HEK293 (cell line): Measurements from ENCODE around the gene HAND2.

Source experiments
- CTCF ChIA-PET: fragments of 350-600 bp; formaldehyde crosslinking; extraction: SDS; loops from one replicate; lab custom pipeline; 2021; ENCODE audit warnings: antibody characterized with exemption; lab: Yijun Ruan, JAX
- POLR2A ChIA-PET: fragments of 300-600 bp; formaldehyde crosslinking; extraction: SDS; loops from one replicate; lab custom pipeline; 2020; ENCODE audit warnings: antibody characterized with exemption, inconsistent platforms; lab: Yijun Ruan, JAX
- H3K27ac ChIP-seq: fragments of 200-500 bp; sonication (Bioruptor generic); 2 replicates; pipeline ENCODE4 v1.5.1; 2014; ENCODE audit warnings: low read depth, low read length, control low read depth, inconsistent platforms; ENCODE audit errors: extremely low read depth
- H3K36me3 ChIP-seq, 2 experiments: fragments of 200-500 bp in 1 of 2; sonication (Bioruptor generic) in 1 of 2; 1 replicate in 1 of 2; 2 replicates in 1 of 2; pipeline ENCODE4 v1.5.1; 2014 to 2017; ENCODE audit warnings: inconsistent platforms in 2 of 2, low read length in 2 of 2; ENCODE audit not compliant: control insufficient read depth in 2 of 2, insufficient read depth in 1 of 2
- H3K4me1 ChIP-seq: fragments of 200-500 bp; sonication (Bioruptor generic); 2 replicates; pipeline ENCODE4 v1.5.1; 2014; ENCODE audit warnings: mild to moderate bottlenecking, low read length, inconsistent platforms; ENCODE audit not compliant: control insufficient read depth, insufficient read depth
- H3K4me3 ChIP-seq: 2 replicates; pipeline ENCODE4 v1.5.1; 2011; ENCODE audit warnings: low read depth, mild to moderate bottlenecking, control low read depth, low read length, moderate library complexity
- H3K9me3 ChIP-seq: fragments of 200-500 bp; sonication (Bioruptor generic); 2 replicates; pipeline ENCODE4 v1.5.1; 2014; ENCODE audit warnings: low read depth, low read length, inconsistent platforms; ENCODE audit not compliant: control insufficient read depth, insufficient read depth
- ATF2 ChIP-seq: fragments of 450-650 bp; formaldehyde crosslinking; IDR thresholded peaks from 2 replicates; pipeline ENCODE4 v1.5.1; 2016; ENCODE audit warnings: missing biosample characterization, missing genetic modification characterization, low read depth
- SP2 ChIP-seq: fragments of 450-650 bp; formaldehyde crosslinking; IDR thresholded peaks from 2 replicates; pipeline ENCODE4 v1.5.1; 2016; ENCODE audit warnings: missing biosample characterization, missing genetic modification characterization
- TCF7L2 ChIP-seq: IDR thresholded peaks from 2 replicates; pipeline ENCODE4 v1.6.1; 2011; ENCODE audit warnings: low read depth, mild to moderate bottlenecking, inconsistent platforms, low read length, moderate library complexity, borderline replicate concordance
- ZBTB1 ChIP-seq: fragments of 450-650 bp; formaldehyde crosslinking; IDR thresholded peaks from 2 replicates; pipeline ENCODE4 v1.5.1; 2016; ENCODE audit warnings: missing biosample characterization, missing genetic modification characterization
- ZBTB26 ChIP-seq: fragments of 450-650 bp; formaldehyde crosslinking; optimal IDR thresholded peaks from 2 replicates; pipeline ENCODE3; 2016; ENCODE audit warnings: missing biosample characterization, mild to moderate bottlenecking, missing genetic modification characterization
- ZFP41 ChIP-seq: fragments of 450-650 bp; formaldehyde crosslinking; IDR thresholded peaks from 2 replicates; pipeline ENCODE4 v1.5.1; 2016; ENCODE audit warnings: missing biosample characterization, missing genetic modification characterization, borderline replicate concordance
- ZNF121 ChIP-seq: fragments of 450-650 bp; formaldehyde crosslinking; IDR thresholded peaks from 2 replicates; pipeline ENCODE4 v1.5.1; 2016; ENCODE audit warnings: missing biosample characterization, missing genetic modification characterization
- ZNF223 ChIP-seq: fragments of 450-650 bp; formaldehyde crosslinking; IDR thresholded peaks from 2 replicates; pipeline ENCODE4 v1.5.1; 2016; ENCODE audit warnings: missing biosample characterization, missing genetic modification characterization
- ZNF26 ChIP-seq: fragments of 450-650 bp; formaldehyde crosslinking; IDR thresholded peaks from 2 replicates; pipeline ENCODE4 v1.5.1; 2016; ENCODE audit warnings: missing biosample characterization, missing genetic modification characterization
- ZNF354C ChIP-seq: fragments of 450-650 bp; formaldehyde crosslinking; IDR thresholded peaks from 2 replicates; pipeline ENCODE4 v1.5.1; 2016; ENCODE audit warnings: missing biosample characterization, missing genetic modification characterization, low read depth, borderline replicate concordance
- ZNF366 ChIP-seq: fragments of 450-650 bp; formaldehyde crosslinking; conservative IDR thresholded peaks from 2 replicates; pipeline ENCODE4 v1.5.1; 2016; ENCODE audit warnings: missing biosample characterization, missing genetic modification characterization
- ZNF391 ChIP-seq: fragments of 450-650 bp; formaldehyde crosslinking; IDR thresholded peaks from 2 replicates; pipeline ENCODE4 v1.5.1; 2016; ENCODE audit warnings: low read depth, missing biosample characterization, missing genetic modification characterization, borderline replicate concordance
- ZNF433 ChIP-seq: fragments of 450-650 bp; formaldehyde crosslinking; IDR thresholded peaks from 2 replicates; pipeline ENCODE4 v1.5.1; 2016; ENCODE audit warnings: missing biosample characterization, missing genetic modification characterization, low read depth
- ZNF513 ChIP-seq: fragments of 450-650 bp; IDR thresholded peaks from 2 replicates; pipeline ENCODE4 v1.5.1; 2018; ENCODE audit warnings: missing biosample characterization, missing genetic modification characterization
- ZNF518A ChIP-seq: fragments of 450-650 bp; formaldehyde crosslinking; conservative IDR thresholded peaks from 2 replicates; pipeline ENCODE4 v1.5.1; 2016; ENCODE audit warnings: low read depth, missing biosample characterization, missing genetic modification characterization
- ZNF660 ChIP-seq: fragments of 450-650 bp; IDR thresholded peaks from 2 replicates; pipeline ENCODE4 v1.5.1; 2018; ENCODE audit warnings: missing biosample characterization, mild to moderate bottlenecking, missing genetic modification characterization
- ZNF670 ChIP-seq: fragments of 450-650 bp; formaldehyde crosslinking; IDR thresholded peaks from 2 replicates; pipeline ENCODE4 v1.5.1; 2016; ENCODE audit warnings: missing biosample characterization, missing genetic modification characterization, low read depth
- ZNF692 ChIP-seq: fragments of 450-650 bp; formaldehyde crosslinking; IDR thresholded peaks from 2 replicates; pipeline ENCODE4 v1.5.1; 2016; ENCODE audit warnings: missing biosample characterization, missing genetic modification characterization
- ZNF707 ChIP-seq: fragments of 450-650 bp; formaldehyde crosslinking; IDR thresholded peaks from 2 replicates; pipeline ENCODE4 v1.5.1; 2016; ENCODE audit warnings: missing biosample characterization, missing genetic modification characterization
- ZNF843 ChIP-seq: fragments of 450-650 bp; formaldehyde crosslinking; IDR thresholded peaks from 2 replicates; pipeline ENCODE4 v1.5.1; 2016; ENCODE audit warnings: missing biosample characterization, missing genetic modification characterization
- ZSCAN4 ChIP-seq: fragments of 450-650 bp; formaldehyde crosslinking; IDR thresholded peaks from 2 replicates; pipeline ENCODE4 v1.5.1; 2017; ENCODE audit warnings: missing biosample characterization, missing genetic modification characterization
- ZXDB ChIP-seq: fragments of 450-650 bp; formaldehyde crosslinking; IDR thresholded peaks from 2 replicates; pipeline ENCODE4 v1.5.1; 2016; ENCODE audit warnings: missing biosample characterization, missing genetic modification characterization

Gene HAND2

GRCh38 chr4:173571620-173572019 is 41.6 kb upstream of the HAND2 start (continued):
- no peak for TF ChIP-seq ZNF513
- no peak for TF ChIP-seq ZSCAN4
- no peak for TF ChIP-seq ZNF843 (tag by site-specific recombination)
- no peak for TF ChIP-seq ZNF660 (tag by site-specific recombination)
- no peak for TF ChIP-seq ZNF121
- TF ChIP-seq TCF7L2, result no peak

- POLR2A ChIA-PET, result no interaction called here
- H3K4me3 ChIP-seq, result no peak overlapping the region
- no peaks in the 10 kb centered on the region for H3K9me3 ChIP-seq
- H3K36me3 ChIP-seq, result no peaks in the 10 kb centered on the region
- 0 out of 2 replicates have a peak, but pooled peaks cover 3% of the 10 kb centered on the region for H3K4me1 ChIP-seq
- CTCF ChIA-PET, result interaction anchor here (1.0 kb wide), 1 partner anchor 187 kb away, joined by 4 read pairs; no protein-coding TSS in a partner anchor
- no peak overlapping the region for H3K27ac ChIP-seq
- TF ChIP-seq ZNF26 (tag by site-specific recombination), result no peak
- TF ChIP-seq ZNF707 (tag by site-specific recombination), result no peak
- TF ChIP-seq ATF2 (tag by site-specific recombination), result no peak
- TF ChIP-seq ZNF670 (tag by site-specific recombination), result no peak
- TF ChIP-seq ZNF692 (tag by site-specific recombination), result no peak
- TF ChIP-seq ZBTB1, result no peak
- no peak for TF ChIP-seq ZNF223
- TF ChIP-seq ZNF354C, result no peak
- no peak for TF ChIP-seq ZXDB
- no peak for TF ChIP-seq ZNF433
- no peak for TF ChIP-seq ZBTB26 (tag by site-specific recombination)
- no peak for TF ChIP-seq ZFP41 (tag by site-specific recombination)
- no peak for TF ChIP-seq ZNF366 (tag by site-specific recombination)
- no peak for TF ChIP-seq ZNF391
- no peak for TF ChIP-seq SP2 (tag by site-specific recombination)
- TF ChIP-seq ZNF518A, result no peak
Measured at GRCh38 chr4:173565281-173565680, 35.3 kb upstream of the HAND2 start.
